ENCODE measurements around the gene ADIRF. TPM values are rescaled to one million over a fixed set of nuclear protein-coding genes. Genes with fewer than 3 reads are reported as not detected.

The ADIRF gene
- total and polyA plus RNA-seq, 9 of the 15 experiments (the other 6 are each of a cell fraction or from before 2014, with no cell fraction given): 0.08 TPM; not detected in 8

GRCh38 chr10:86964061-86964846, 4.0 kb upstream of the ADIRF start:
- no peak overlapping the region for H3K4me2 ChIP-seq (ENCODE audit: insufficient read depth, low read length)
- H3K4me3 ChIP-seq: no peak overlapping the region
- peaks cover 13% of the 10 kb centered on the region; the same call in 2 of the 3 replicates for H3K79me2 ChIP-seq (ENCODE audit: control insufficient read depth, insufficient read depth, low read length)
- intact Hi-C loops (cut with micrococcal nuclease) (no loop called here), in situ Hi-C loops (cut with MboI) (no loop called here)
- ChIA-PET POLR2A (no interaction called here), CTCF (ENCODE audit: low intra/inter-chr PET ratio) (no interaction called here)
- H3K27ac ChIP-seq (ENCODE audit: extremely low read depth, low read depth, low read length): no peak overlapping the region
- DNase-seq (ENCODE audit: extremely low read depth in 1 of 4, low spot score in 3 of 4) (no peak), ATAC-seq (no peak), FAIRE-seq (no peak)
- TF ChIP-seq VEZF1 (CRISPR knock-in tag; IDR thresholded peaks at IDR 0.05) (no peak), RBFOX2 (IDR thresholded peaks at IDR 0.05; ENCODE audit: low read depth, low read length) (0 out of 2 replicates have a peak, but pooled peaks have one; percentile 22)
- no peaks in the 10 kb centered on the region for H3K9me1 ChIP-seq (ENCODE audit: control insufficient read depth, insufficient read depth, low read length)
- H3K9me3 ChIP-seq (replicated peaks; ENCODE audit: control insufficient read depth, insufficient read depth, low read depth, low read length): no peaks in the 10 kb centered on the region
- H4K20me1 ChIP-seq (replicated peaks; ENCODE audit: control insufficient read depth, insufficient read depth, low read length): no peaks in the 10 kb centered on the region
- WGBS (ENCODE audit: insufficient coverage, low coverage, missing lambda C conversion rate): 86% methylated on average over 7 of the region's 13 CpGs
- H3K27me3 ChIP-seq (ENCODE audit: control insufficient read depth in 2 of 2, insufficient read depth in 2 of 2, low read length in 2 of 2): no peaks in the 10 kb centered on the region
- peaks cover 25 to 59% of the 10 kb centered on the region in 2 experiments; a peak in 4 of 5 replicates for H3K4me1 ChIP-seq (replicated peaks in 1 of 2; ENCODE audit: control insufficient read depth in 2 of 2, insufficient read depth in 2 of 2, low read length in 2 of 2)
- H2AFZ ChIP-seq (ENCODE audit: low read depth, low read length): no peak overlapping the region
- H3K36me3 ChIP-seq (ENCODE audit: control insufficient read depth, insufficient read depth, low read length): peaks cover 4% of the 10 kb centered on the region; the same call in 2 of the 3 replicates
- BruUV-seq (replicated peaks): no TSS peak
- no peak overlapping the region for H3K9ac ChIP-seq (ENCODE audit: insufficient read depth in 1 of 2, low read depth in 2 of 2, low read length in 2 of 2)

GRCh38 chr10:86964847-86965190, 3.5 kb upstream of the ADIRF start:
- H4K20me1 ChIP-seq (replicated peaks; ENCODE audit: control insufficient read depth, insufficient read depth, low read length): no peaks in the 10 kb centered on the region
- no peak overlapping the region for H3K4me2 ChIP-seq (ENCODE audit: insufficient read depth, low read length)
- peaks cover 20 to 54% of the 10 kb centered on the region in 2 experiments; a peak in 4 of 5 replicates for H3K4me1 ChIP-seq (replicated peaks in 1 of 2; ENCODE audit: control insufficient read depth in 2 of 2, insufficient read depth in 2 of 2, low read length in 2 of 2)
- H3K9me1 ChIP-seq (ENCODE audit: control insufficient read depth, insufficient read depth, low read length): no peaks in the 10 kb centered on the region
- H3K4me3 ChIP-seq: no peak overlapping the region
- no peak overlapping the region for H2AFZ ChIP-seq (ENCODE audit: low read depth, low read length)
- BruUV-seq (replicated peaks): no TSS peak
- DNase-seq (ENCODE audit: extremely low read depth in 1 of 4, low spot score in 3 of 4): no peak
- ATAC-seq: no peak
- peaks cover 4% of the 10 kb centered on the region; the same call in 1 of the 3 replicates for H3K36me3 ChIP-seq (ENCODE audit: control insufficient read depth, insufficient read depth, low read length)
- in situ Hi-C loops (cut with MboI): no loop called here
- peaks cover 7% of the 10 kb centered on the region; the same call in 2 of the 3 replicates for H3K79me2 ChIP-seq (ENCODE audit: control insufficient read depth, insufficient read depth, low read length)
- intact Hi-C loops (cut with micrococcal nuclease): no loop called here
- 65% methylated on average over 2 of the region's 2 CpGs for WGBS (ENCODE audit: insufficient coverage, low coverage, missing lambda C conversion rate)
- FAIRE-seq: no peak
- CTCF ChIA-PET (ENCODE audit: low intra/inter-chr PET ratio): interaction anchor here (0.6 kb wide), 1 partner anchor 23 kb away, joined by 3 read pairs; no protein-coding TSS in a partner anchor
- no peaks in the 10 kb centered on the region for H3K9me3 ChIP-seq (replicated peaks; ENCODE audit: control insufficient read depth, insufficient read depth, low read depth, low read length)
- POLR2A ChIA-PET: no interaction called here
- H3K27me3 ChIP-seq (ENCODE audit: control insufficient read depth in 2 of 2, insufficient read depth in 2 of 2, low read length in 2 of 2): no peaks in the 10 kb centered on the region
- H3K9ac ChIP-seq (ENCODE audit: insufficient read depth in 1 of 2, low read depth in 2 of 2, low read length in 2 of 2): no peak overlapping the region
- no peak overlapping the region for H3K27ac ChIP-seq (ENCODE audit: extremely low read depth, low read depth, low read length)
- TF ChIP-seq TRIM28 (IDR thresholded peaks at IDR 0.05) (no peak), ZNF41 (CRISPR knock-in tag; conservative IDR thresholded peaks at IDR 0.05) (no peak), MTA1 (IDR thresholded peaks at IDR 0.05; ENCODE audit: borderline replicate concordance) (no peak), SMARCC2 (IDR thresholded peaks at IDR 0.05; ENCODE audit: low read depth) (no peak), C11orf30 (IDR thresholded peaks at IDR 0.05; ENCODE audit: low read depth) (no peak), STAT6 (CRISPR knock-in tag; IDR thresholded peaks at IDR 0.05) (no peak), ZNF764 (CRISPR knock-in tag; IDR thresholded peaks at IDR 0.05; ENCODE audit: low read depth) (no peak), ZNF174 (CRISPR knock-in tag; IDR thresholded peaks at IDR 0.05) (no peak), SMAD3 (CRISPR knock-in tag; conservative IDR thresholded peaks at IDR 0.05) (no peak), CSDE1 (IDR thresholded peaks at IDR 0.05) (no peak), RFX1 (IDR thresholded peaks at IDR 0.05) (no peak)

All from K562 (cell line).